ENCODE results near the gene EIF5A. TPM values are rescaled to one million over a fixed set of nuclear protein-coding genes. Genes with fewer than 3 reads are reported as not detected.
A peak's percentile ranks its signal among the peaks of the same experiment; 100 is the strongest.
"Not testable (repeated sequence)": the region's sequence is repeated elsewhere in the genome, so short reads cannot be mapped to it uniquely, and the experiment has no call there.

The EIF5A gene
- total RNA-seq, 1 experiment from 2014 or later, result 659 TPM

- DNase-seq (ENCODE audit: extremely low read depth, low read depth), result no peak
Observed at GRCh38 chr17:7328840-7329373, 21.5 kb downstream of the EIF5A start, which contains the start of gene NEURL4. TSS of gene NEURL4 (minus strand) at chr17:7329335. CDS start at chr17:7329312, 23 bp downstream.

- DNase-seq (ENCODE audit: extremely low read depth, low read depth), result peak; percentile 97
Observed at GRCh38 chr17:7329374-7329996, 22.1 kb downstream of the EIF5A start.

DNA sequence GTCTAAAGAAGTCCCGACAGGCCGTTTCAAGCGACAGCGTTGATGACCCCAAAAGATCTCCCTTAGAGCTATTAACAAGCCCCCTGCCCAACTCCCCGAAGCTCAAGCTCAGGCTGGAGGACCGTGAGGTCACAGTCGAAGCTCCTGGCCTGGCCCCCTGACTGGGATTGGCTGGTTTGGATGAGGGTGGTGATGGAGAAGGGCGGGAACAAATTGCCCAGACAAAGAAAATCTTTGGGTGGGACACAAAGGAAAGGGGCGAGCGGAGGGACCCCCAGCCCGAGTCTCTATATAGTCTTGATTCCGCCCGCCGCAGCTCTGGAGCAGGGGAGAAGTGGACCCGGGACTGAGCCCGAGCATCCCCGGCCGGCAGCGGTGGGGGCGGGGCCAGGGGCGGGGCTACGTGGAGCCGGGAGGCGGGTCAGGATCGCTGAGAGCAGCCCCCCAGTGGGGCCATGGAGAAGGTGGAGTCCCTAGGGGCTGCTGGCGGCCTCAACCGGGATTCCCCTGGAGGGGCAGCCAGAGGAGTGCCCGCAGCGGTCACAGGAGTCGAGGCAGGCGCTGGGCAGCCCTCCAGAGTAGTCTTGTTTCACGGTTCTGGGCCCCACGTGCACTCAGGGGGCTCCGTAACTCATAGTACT lies 22.7 kb downstream of the EIF5A start:
- DNase-seq (ENCODE audit: extremely low read depth, low read depth), result peak; percentile 82

DNA sequence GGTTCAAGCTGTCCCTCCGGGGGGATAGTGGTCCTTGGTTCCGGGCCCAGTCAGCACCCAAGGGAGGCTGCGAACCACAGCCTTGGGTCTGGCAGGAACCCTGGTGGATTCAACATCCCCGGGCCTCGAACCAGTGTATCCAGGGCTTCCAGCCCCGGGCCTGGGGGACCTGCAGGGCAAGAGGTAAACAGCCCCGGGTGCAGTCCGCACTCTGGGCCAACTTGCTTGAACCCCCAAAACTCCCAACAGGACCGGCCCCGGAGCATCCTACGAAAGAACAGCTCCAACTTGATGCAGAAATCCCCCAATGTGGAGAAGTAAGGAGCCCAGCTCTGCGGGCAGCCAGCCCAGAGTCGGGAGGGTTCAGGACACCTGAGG lies 23.2 kb downstream of the EIF5A start:
- DNase-seq (ENCODE audit: extremely low read depth, low read depth), result no peak

- DNase-seq (ENCODE audit: extremely low read depth, low read depth), result no peak
Observed at GRCh38 chr17:7332111-7332510, 24.7 kb downstream of the EIF5A start.

DNA sequence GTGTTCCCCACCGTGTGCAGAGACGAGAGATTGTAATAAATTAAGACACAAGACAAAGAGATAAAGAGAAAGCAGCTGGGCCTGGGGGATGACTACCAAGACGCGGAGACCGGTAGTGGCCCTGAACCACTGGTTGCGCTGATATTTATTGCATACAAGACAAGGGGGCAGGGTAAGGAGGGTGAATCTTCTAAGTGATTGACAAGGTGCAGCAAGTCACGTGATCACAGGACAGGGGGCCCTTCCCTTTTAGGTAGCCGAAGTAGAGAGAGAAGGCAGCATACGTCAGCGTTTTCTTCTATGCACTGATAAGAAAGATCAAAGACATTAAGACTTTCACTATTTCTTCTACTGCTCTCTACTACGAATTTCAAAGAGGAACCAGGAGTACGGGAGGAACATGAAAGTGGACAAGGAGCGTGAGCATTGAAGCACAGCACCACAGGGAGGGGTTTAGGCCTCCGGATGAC lies 25.2 kb downstream of the EIF5A start:
- not testable (repeated sequence) for DNase-seq (ENCODE audit: extremely low read depth, low read depth)

DNA sequence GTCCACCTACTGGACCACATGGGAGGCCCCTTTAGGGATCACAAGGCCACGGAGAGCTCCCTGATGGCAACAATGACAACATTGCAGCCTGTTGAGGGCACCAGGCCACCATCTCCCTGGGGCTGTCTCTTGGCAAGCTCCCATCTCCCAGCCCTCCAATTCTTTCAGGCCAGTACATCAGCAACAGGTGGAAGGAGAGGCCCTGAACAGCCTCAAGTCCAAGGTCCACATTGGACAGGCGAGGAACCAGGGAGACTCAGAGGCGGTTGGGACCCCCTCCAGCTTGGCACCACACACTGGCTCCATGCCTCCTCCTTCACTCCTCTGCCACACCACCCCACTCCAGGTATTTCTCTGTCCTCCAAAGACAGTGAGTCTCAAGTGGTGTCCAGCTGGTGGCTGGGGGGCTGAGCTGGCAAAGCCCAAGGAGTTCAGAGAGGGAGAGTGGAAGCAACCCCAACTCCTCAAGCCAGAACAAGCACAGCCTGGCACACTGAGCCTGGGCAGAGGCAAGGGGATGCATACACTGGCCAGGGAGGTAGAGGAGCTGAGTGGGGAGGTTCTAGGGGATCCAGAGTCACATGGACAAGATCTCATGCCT lies 27.6 kb downstream of the EIF5A start:
- DNase-seq (ENCODE audit: extremely low read depth, low read depth), result no peak

GRCh38 chr17:7335765-7336164 lies 28.3 kb downstream of the EIF5A start:
- DNase-seq (ENCODE audit: extremely low read depth, low read depth), result not testable (repeated sequence)

DNA sequence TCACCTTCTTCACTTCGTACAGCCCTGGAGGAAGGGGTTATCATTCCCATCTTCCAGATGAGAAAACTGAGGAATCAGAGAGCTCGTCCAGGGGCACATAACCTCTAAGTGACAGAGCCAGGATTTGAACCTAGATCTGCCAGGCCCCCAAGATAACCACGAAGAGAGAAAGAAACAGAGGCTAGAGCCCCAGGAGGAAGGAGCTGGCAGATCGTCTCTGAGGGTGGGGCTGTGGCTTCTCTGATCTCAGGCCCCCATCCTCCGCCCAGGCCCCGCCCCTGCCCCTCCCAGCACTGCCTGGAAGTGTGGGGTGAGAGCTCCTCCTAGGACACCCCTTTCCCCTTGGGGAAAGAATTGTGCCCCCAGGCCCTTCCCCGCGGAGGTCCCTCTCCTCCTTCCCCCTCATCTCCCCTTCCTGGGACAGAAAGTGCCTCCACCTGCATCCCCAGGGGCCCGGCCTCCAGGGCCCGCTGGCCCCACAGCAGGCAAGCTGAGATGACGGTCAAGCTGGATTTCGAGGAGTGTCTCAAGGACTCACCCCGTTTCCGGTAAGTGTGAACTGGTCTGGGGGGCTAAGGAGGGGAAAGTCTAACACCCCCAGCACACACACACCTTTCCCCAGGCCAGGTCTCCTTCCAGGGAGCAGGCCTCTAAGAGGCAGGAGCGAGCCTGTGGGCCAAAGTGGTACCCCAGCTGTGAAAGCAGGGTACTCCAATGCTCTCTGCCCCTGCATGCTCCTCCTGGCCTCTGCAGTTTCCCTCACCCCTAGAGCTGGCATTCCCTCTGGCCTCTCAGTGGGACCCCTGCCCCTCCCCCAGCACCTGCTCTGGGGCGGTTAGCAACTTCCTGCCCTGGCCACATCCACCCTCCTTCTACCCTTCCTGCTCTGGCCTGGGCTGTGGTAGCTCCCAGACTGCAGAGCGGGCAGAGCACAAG lies 29.1 kb downstream of the EIF5A start, which contains the start of gene ACAP1:
Gene ACAP1 (plus strand): TSS at position 290 of the 936 bp plus-strand sequence. CDS start 206 bp downstream, at position 496.
- DNase-seq (ENCODE audit: extremely low read depth, low read depth), result no peak

DNA sequence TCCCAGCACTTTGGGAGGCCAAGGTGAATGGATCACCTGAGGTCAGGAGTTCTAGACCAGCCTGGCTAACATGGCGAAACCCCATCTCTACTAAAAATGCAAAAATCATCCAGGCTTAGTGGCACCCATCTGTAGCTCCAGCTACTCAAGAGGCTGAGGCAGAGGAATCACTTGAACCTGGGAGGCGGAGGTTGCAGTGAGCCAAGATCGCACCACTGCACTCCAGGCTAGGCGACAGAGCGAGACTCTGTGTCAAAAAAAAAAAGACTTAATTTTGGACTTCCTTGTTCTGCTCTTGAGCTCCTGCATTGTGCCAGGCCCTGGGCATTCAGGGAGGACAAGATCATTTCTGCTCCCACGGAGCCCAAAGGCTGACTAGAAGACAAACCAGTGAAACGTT lies 30.2 kb downstream of the EIF5A start:
- DNase-seq (ENCODE audit: extremely low read depth, low read depth), result not testable (repeated sequence)

GRCh38 chr17:7340179-7340578 lies 32.8 kb downstream of the EIF5A start:
- no peak for DNase-seq (ENCODE audit: extremely low read depth, low read depth)

GRCh38 chr17:7341842-7342241 lies 34.4 kb downstream of the EIF5A start:
- DNase-seq (ENCODE audit: extremely low read depth, low read depth), result no peak

DNA sequence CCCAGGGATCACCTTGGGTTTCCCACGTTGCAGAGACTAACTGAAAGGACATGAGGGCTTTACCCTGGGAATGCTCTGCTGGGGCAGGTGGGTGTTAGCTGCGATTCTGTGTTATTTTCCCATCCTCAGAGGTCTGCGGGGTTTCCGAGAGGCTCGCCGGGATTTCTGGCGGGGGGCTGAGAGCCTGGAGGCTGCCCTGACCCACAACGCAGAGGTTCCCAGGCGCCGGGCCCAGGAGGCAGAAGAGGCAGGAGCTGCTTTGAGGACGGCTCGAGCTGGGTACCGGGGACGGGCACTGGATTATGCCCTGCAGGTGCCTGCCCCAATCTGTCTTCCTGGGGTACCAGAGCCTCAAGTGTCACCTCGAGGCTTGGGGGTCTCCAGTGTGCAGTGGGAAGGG lies 35.8 kb downstream of the EIF5A start:
- DNase-seq (ENCODE audit: extremely low read depth, low read depth), result no peak

GRCh38 chr17:7346761-7347614 lies 39.6 kb downstream of the EIF5A start:
- DNase-seq (ENCODE audit: extremely low read depth, low read depth), result no peak

DNA sequence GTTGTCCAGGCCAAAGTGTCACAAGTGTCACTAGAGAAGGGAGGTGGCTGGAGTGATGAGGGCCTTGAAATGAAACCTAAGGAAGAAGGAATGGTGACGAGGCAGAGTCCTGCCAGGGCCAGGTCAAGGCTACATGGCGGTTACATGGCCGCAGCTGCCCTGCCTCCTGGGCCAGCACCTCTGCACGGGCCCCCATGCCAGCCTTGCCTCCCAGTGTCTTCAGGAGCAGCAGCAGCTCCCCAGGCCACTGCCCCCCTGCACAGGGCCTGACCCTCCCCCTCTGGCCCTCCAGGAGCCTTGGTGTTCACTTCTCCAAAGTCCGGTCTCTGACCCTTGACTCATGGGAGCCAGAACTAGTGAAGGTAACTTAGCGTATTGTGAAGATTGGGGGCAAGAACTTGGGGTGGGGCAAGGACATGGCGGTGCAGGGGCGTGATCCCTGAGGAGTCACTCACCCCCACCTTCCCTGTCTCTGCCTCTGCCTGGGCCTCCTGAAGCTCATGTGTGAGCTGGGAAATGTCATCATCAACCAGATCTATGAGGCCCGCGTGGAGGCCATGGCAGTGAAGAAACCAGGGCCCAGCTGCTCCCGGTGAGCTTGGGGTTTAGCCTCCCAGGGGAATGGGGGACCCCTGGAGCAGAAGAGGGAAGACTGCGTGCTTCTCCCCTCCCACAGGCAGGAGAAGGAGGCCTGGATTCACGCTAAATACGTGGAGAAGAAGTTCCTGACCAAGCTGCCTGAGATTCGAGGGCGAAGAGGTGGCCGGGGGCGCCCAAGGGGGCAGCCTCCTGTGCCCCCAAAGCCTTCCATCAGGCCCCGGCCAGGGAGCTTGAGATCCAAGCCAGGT lies 40.4 kb downstream of the EIF5A start:
- no peak for DNase-seq (ENCODE audit: extremely low read depth, low read depth)

DNA sequence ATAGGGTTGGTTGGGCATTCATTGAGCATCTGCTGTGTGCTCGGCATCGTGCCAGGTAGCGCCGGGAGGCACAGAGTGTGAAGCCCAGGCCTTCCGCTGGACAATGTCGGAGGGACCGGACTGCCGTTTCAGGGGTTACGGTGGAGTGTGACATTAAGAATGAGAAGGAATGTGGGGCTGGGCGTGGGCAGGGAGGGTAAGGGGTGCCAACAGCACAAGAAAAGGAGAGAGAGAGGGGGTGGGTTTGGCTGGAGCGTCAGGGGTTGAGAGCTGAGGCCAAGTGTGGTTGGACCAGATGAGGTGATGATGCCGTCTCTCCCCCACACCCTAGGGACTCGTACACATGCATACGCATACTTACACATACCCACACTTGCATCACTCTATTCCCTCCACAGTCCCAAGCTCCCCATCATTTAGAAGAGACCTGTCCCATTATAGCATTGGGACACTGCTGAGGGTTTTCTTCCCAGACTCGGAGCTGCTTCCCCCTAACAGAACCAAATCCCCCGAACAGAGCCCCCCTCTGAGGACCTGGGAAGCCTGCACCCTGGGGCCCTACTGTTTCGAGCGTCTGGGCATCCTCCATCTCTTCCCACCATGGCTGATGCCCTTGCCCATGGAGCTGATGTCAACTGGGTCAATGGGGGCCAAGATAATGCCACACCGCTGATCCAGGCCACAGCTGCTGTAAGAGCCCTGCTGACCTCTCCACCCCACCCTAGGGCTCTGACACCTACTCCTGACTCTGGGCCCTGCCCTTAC lies 41.2 kb downstream of the EIF5A start:
- DNase-seq (ENCODE audit: extremely low read depth, low read depth), result no peak

DNA sequence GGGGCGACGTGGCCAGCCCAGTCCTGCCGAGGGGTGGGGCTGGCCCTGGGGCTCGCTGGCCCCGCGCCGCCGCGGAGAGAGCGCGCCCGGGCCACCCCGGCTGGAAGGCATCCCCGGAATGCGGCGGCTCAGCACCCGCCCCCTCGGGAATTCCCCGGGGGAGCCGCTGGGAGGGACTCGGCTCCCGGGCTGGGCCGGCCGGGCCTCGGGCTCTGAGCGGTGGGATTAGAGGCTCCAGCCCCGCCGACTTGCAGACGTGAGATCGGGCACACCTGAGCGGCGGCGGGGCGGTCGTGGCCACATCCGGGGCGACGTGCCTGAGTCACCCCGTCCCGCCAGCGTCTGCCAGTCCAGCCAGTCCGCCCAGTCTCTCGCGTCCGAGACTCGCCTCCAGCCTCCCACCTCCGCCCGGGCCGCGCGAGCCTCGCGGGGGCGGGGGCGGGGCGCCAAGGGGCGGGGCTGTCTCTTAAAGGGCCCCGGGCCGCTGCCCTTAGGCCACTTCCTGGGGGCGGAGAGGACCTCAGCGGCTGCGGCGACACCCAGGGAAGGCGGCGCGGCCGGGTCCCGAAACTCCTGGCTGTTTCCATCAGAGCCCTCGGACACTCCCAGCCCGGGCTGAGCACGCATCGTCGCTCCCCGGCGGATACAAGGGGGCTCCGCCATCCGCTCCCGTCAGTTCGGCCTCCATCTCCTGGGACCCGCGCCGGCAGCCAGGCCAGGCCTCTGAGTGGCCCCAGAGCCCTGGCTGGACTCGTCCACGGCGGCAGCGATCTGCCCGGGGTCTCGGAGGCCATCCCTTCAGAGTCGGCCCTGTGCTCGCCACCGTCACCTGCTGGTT lies 44.5 kb downstream of the EIF5A start, which contains the start of gene KCTD11:
Gene KCTD11 (plus strand): TSS at position 498 of the 838 bp plus-strand sequence.
- DNase-seq (ENCODE audit: extremely low read depth, low read depth), result peak; percentile 88

Data from NCI-H460 (cell line).